Measurements from ENCODE around the gene GADD45B.
"Not testable (repeated sequence)": the region's sequence is repeated elsewhere in the genome, so short reads cannot be mapped to it uniquely, and the experiment has no call there.

Gene GADD45B

DNA sequence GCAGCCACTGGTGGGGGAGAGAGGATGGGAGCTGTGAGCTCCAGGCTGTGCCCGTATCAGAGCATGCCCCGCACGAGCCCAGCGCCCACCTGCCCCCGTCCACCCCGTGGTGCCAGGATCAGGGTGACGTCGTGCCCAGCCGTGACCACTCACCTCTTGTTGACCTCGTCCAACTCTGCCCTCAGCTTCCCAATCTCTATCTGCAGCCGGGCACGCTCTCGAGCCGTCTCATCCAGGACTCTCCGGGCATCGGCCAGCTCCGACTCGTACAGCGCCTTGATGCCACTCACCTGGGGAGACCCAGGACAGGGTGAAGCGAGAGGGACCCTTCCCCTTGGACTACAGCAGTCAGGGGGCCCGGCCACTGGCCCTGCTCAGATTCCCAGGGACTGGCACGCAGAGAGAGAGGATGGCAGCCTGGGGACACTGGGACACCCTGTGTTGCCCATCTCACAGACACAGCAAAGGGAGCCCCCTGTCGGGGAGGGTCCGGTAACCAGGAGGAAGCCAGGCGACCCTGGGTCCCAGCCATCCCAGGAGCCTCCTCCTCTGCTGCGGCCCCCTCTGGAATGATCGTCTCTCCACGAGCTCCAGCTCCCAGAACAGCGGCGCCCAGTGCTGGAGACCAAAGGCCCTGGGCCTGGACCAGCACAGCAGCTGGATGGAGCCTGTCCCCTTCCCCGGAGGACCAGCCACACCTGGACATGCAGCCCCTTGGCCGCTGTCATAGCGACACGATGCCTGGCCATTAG is 31.5 kb upstream of the GADD45B start:
- no peak for DNase-seq

- DNase-seq: no peak
These were observed 29.5 kb upstream of the GADD45B start for GRCh38 chr19:2446381-2446780.

GRCh38 chr19:2449019-2449418 is 26.9 kb upstream of the GADD45B start:
- peak; percentile 35 for DNase-seq

DNA sequence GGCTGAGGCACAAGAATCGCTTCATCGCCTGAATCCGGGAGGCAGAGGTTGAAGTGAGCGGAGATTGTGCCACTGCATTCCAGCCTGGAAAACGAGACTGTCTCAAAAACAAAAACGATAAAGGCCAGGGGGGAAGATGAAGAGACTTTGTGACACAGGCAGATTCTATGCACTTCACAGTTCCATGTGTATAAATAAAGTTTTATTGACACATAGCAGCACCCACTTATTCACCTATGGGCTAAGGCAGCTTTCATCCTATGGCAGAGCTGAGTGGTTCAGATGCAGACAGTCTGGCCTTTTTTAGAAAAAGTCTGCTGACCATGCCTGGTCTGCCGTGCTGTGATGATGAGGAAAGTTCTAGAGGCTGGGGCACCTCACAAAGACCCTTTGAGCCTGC is 24.8 kb upstream of the GADD45B start:
- no peak for DNase-seq

GRCh38 chr19:2451741-2452140 is 24.2 kb upstream of the GADD45B start:
- DNase-seq: no peak

DNA sequence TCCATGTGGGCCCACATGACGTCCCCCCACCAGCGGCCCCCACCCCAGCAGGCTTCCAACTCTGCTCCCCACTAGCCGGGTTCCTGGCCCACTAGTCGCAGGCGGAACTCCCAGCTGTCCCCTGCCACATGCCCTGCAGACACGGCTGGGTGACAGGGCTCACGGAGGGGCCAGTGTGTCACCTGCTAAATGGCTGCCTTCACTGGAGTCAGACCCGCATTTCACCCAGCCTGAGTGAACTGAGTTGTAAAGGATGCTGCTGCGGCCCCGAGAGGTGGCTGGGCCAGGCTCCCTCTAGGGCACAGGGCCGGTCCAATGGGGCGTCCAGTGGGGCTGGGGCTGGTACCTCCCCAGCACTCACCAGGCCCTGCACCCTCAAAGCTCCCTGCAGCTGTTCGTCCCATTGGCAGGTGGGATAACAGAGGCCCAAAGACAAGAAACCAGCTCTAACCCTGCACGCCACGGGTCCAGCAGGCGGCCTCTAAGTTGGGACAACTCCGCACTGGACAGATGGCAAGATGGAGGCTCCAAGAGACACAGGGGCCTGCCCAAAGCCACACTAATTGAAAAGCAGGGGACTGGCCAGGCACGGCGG is 22.4 kb upstream of the GADD45B start:
- no peak for DNase-seq

DNA sequence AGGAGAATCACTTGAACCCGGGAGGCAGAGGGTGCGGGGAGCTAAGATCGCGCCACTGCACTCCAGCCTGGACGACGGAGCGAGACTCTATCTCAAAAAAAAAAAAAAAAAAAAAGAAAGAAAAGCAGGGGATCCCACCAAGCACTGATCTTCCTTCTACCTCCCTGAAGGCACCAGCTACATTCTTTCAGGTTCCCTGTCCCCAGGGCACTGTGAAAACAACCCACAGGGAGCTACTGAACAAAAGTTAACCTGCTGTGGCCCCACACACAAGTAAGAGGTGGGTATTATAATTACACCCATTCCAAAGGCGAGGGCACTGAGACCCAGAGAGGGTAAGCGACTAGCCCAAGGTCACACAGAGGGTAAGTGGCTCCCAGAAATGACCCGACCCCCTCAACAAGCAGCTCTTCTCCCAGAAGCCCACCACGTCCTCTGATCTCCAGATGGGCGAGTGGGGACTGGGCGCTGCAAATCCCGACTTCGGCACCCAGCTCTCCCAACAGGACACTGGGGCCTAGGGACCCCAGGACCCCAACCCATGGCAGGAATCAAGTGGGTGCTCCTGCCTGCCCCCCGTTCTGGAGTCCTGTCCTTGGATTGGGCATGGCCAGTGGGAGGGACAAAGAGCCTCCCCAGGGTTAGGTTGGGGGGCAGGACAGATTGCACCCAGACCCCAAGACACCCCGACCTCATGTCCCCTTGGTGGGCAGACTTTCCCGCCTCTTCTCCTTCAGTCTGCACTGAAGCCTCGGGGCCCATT is 21.5 kb upstream of the GADD45B start:
- no peak for DNase-seq

- no peak for DNase-seq
These were observed 20.7 kb upstream of the GADD45B start for GRCh38 chr19:2454962-2455850.

DNA sequence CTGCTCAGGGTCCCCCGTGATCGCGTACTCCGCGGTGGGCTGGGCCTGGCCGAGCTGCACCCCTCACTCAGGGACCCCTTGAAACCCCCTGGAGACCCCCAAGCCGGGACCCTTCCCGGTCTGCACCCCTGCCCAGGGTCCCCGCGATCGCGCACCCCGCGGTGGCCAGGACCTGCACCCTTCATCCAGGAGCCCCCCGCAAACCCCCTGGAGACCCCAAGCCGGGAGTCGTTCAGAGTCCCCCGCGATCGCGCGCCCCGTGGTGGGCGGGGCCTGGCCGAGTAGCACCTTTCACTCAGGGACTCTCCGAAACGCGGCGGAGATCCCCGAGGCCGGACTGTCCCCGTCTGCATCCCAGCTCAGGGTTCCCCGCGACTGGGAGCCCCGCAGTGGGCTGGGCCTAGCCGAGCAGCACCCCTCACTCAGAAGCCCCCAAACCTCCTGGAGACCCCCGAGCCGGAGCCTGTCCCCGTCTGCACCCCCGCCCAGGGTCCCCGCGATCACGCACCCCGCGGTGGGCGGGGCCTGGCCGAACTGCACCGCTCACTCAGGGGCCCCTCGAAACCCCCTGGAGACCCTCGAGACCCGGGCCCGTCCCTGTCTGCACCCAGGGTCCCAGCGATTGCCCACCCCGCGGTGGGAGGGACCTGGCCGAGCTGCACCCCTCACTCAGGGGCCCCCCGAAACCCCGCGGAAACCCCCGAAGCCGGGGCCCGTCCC is 19.9 kb upstream of the GADD45B start:
- DNase-seq: no peak

- no peak for DNase-seq
These were observed 18.4 kb upstream of the GADD45B start for GRCh38 chr19:2457394-2458037.

DNA sequence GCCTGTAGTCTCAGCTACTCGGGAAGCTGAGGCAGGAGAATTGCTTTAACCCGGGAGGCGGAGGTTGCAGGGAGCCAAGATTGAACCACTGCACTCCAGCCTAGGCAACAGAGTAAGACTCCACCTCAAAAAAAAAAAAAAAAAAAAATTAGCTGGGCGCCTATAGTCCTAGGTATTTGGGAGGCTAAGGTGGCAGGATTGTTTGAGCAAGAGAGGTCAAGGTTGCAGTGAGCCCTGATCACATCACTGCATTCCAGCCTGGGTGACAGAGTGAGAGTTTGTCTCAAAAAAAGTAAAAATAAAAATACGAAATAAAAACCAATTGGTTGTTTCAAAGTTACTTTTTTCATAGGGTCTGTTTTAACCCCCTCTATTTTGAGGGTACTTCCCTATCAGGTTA is 17.9 kb upstream of the GADD45B start:
- DNase-seq: no peak

- DNase-seq: not testable (repeated sequence)
These were observed 17.2 kb upstream of the GADD45B start for GRCh38 chr19:2458776-2459175.

DNA sequence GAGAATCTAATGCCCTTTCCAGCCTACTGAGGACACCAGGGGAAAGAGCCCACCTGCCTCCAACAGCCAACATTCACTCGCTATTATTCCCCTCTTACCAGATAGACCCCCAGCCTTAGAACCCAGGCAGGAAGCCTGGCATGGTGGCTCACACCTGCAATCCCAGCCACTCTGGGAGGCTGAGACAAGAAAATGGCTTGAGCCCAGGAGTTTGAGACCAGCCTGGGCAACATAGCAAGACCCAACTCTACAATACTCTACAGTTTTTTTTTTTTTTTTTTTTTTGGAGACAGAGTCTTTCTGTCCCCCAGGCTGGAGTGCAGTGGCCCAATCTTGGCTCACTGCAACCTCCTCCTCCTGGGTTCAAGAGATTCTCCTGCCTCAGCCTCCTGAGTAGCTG is 15.7 kb upstream of the GADD45B start:
- no peak for DNase-seq

DNA sequence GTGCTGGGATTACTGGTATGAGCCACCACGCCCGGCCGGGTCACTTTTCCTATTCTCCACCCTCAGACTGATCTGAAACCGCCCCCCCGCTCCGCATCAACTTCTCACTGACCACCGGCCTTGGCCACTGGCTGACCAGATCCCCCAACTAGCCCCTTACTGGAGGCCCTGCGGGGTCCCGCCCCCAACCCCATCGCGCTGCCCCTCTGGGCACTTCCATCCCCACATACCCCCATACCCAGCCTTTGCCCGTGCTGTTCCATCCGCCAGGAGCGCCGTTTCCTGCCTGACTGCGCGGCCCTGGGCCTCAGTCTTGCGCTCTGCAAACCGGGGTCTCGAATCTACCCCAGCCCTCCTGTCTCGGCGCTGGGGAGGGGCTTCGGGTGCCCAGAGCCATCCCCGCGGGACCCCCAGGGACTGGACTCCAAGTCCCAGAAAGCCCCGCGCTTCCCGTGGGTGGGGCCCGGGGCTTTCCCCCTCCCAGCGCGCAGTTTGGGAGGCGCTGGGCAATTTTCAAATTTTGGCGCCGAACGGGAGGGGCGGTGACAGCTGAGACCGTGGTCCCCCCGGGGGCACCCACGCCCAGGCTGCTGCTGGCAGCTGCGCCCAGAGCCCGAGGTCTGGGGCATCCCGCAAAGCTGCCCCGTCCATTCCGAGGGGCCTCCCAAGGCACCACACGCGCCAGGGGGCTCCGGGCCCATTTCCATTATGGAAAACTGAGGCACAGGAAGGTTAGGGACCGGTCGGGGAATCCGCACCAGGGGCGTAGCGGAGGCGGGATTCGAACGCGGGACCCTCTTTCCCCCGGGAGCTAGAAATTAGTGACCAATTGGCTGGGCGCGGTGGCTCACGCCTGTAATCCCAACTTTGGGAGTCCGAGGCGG is 13.9 kb upstream of the GADD45B start:
- peak; percentile 88 for DNase-seq

- DNase-seq: peak; percentile 98
These were observed 13.1 kb upstream of the GADD45B start for GRCh38 chr19:2462635-2463421.

- DNase-seq: not testable (repeated sequence)
These were observed 12.2 kb upstream of the GADD45B start for GRCh38 chr19:2463694-2464093.

- DNase-seq: peak; percentile 33
These were observed 11.5 kb upstream of the GADD45B start for GRCh38 chr19:2464389-2464788.

GRCh38 chr19:2468596-2468995 is 7.3 kb upstream of the GADD45B start:
- DNase-seq: peak; percentile 51

GRCh38 chr19:2469102-2469914 is 6.6 kb upstream of the GADD45B start:
- DNase-seq: peak; percentile 97

Measured in fibroblast of skin of back (primary cell).